ENCODE data around the gene BEND2.

The BEND2 gene

DNA sequence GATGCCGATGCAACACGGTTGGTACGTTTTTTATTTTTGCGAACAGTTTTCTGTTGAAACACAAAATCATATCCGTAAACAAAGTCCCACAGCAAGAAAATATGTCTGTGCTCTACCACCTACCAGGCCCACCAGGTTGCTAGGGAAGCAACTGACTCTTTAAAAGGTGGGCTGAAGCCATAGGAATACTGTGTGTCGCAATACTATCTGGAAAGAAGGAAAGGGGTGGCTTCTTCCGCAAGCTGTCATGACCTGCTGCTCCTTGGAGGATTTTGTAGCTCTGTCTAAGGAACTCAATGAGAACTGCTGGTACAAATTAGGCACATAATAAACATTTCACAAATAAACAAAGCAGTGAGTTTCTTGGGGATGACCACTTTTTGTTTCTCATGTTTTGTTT, 46.5 kb downstream of the BEND2 start:
- no peak overlapping the region for H3K27ac Mint-ChIP-seq

DNA sequence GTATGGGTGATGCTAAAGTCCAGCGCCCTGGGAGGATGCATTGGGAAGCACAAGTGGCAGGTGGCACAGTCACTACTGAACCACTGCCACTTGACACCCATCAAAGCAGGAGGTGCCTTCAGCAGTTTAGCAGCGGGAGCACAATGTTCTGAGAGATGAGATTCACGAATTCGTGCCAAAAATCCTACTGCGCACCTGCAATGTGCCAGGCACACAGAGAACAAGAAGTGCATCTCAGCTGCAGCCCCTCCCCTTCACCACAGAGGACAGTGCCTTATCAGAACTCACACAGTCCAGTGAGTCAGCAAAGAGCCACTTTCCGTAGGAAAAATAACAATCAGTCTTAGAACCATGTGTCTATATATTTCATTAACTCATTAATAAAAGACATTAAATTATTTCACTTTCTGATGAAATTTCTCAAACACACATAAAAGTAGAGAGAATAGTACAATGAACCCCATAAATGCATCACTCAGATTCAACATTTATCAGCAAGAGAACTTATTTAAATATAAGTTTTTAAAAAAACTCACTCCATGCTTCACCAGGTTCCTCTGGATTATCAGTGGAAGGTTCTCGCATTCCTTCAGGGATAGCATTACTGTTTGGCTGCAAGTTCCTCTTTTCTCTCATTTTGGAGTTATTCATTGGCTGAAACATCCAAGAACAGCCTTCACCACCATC, 47.0 kb downstream of the BEND2 start:
- Mint-ChIP-seq H3K36me3 (ENCODE audit: low read depth) (no peaks in the 10 kb centered on the region), H3K27ac (no peak overlapping the region), H3K4me1 (no peaks in the 10 kb centered on the region), H3K4me3 (no peak overlapping the region), H3K9me3 (peaks cover 6% of the 10 kb centered on the region), H3K27me3 (ENCODE audit: low read depth) (no peaks in the 10 kb centered on the region)
- TF ChIP-seq, protein P1, sequence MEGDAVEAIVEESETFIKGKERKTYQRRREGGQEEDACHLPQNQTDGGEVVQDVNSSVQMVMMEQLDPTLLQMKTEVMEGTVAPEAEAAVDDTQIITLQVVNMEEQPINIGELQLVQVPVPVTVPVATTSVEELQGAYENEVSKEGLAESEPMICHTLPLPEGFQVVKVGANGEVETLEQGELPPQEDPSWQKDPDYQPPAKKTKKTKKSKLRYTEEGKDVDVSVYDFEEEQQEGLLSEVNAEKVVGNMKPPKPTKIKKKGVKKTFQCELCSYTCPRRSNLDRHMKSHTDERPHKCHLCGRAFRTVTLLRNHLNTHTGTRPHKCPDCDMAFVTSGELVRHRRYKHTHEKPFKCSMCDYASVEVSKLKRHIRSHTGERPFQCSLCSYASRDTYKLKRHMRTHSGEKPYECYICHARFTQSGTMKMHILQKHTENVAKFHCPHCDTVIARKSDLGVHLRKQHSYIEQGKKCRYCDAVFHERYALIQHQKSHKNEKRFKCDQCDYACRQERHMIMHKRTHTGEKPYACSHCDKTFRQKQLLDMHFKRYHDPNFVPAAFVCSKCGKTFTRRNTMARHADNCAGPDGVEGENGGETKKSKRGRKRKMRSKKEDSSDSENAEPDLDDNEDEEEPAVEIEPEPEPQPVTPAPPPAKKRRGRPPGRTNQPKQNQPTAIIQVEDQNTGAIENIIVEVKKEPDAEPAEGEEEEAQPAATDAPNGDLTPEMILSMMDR (IDR thresholded peaks at IDR 0.05; ENCODE audit: unreplicated experiment in 3 of 3) = no peak

More for the DNA sequence above, 46.5 kb downstream of the BEND2 start:
- H3K4me3 Mint-ChIP-seq = no peak overlapping the region
- H3K36me3 Mint-ChIP-seq (ENCODE audit: low read depth) = no peaks in the 10 kb centered on the region
- H3K27me3 Mint-ChIP-seq (ENCODE audit: low read depth) = no peaks in the 10 kb centered on the region
- TF ChIP-seq, protein P1 (IDR thresholded peaks at IDR 0.05; ENCODE audit: unreplicated experiment in 3 of 3) = no peak
- H3K4me1 Mint-ChIP-seq = no peaks in the 10 kb centered on the region
- H3K9me3 Mint-ChIP-seq = peaks cover 6% of the 10 kb centered on the region

GRCh38 chrX:18172970-18173369, 47.7 kb downstream of the BEND2 start:
- Mint-ChIP-seq H3K27me3 (ENCODE audit: low read depth) (no peaks in the 10 kb centered on the region), H3K9me3 (peaks cover 3% of the 10 kb centered on the region), H3K4me3 (no peak overlapping the region), H3K4me1 (no peaks in the 10 kb centered on the region), H3K27ac (no peak overlapping the region), H3K36me3 (ENCODE audit: low read depth) (no peaks in the 10 kb centered on the region)
- TF ChIP-seq, protein P1 (IDR thresholded peaks at IDR 0.05; ENCODE audit: unreplicated experiment in 3 of 3) = no peak

DNA sequence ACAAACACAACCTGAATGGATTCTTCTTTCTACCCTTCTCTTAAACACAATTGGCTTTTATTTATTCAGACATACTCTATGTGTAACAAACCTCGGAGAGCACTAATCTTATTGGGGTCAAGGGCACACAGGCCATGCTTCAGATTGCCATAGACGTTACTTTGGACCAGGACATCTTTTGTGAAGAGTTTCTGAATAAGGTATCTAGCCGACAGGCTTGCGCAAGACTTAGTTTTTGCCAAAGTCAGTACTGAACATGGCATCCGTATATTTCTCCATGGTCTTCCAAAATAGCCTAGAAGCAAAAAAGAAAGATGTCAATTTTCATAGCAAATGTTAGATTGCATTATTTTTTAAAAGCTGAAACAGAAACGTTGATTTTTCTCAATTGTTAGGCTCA, 49.8 kb downstream of the BEND2 start:
- H3K4me3 Mint-ChIP-seq = no peak overlapping the region
- H3K4me1 Mint-ChIP-seq = no peaks in the 10 kb centered on the region
- H3K9me3 Mint-ChIP-seq = peaks cover 3% of the 10 kb centered on the region
- no peak overlapping the region for H3K27ac Mint-ChIP-seq
- H3K36me3 Mint-ChIP-seq (ENCODE audit: low read depth) = no peaks in the 10 kb centered on the region
- H3K27me3 Mint-ChIP-seq (ENCODE audit: low read depth) = no peaks in the 10 kb centered on the region
- TF ChIP-seq, protein P1 (IDR thresholded peaks at IDR 0.05; ENCODE audit: unreplicated experiment in 3 of 3) = no peak

GRCh38 chrX:18166068-18166467, 54.6 kb downstream of the BEND2 start:
- no peaks in the 10 kb centered on the region for H3K36me3 Mint-ChIP-seq (ENCODE audit: low read depth)
- H3K4me3 Mint-ChIP-seq = no peak overlapping the region
- TF ChIP-seq, protein P1 (IDR thresholded peaks at IDR 0.05; ENCODE audit: unreplicated experiment in 3 of 3) = no peak
- no peaks in the 10 kb centered on the region for H3K4me1 Mint-ChIP-seq
- no peaks in the 10 kb centered on the region for H3K27me3 Mint-ChIP-seq (ENCODE audit: low read depth)
- H3K9me3 Mint-ChIP-seq = peaks cover 2% of the 10 kb centered on the region
- no peak overlapping the region for H3K27ac Mint-ChIP-seq

GRCh38 chrX:18160369-18160768, 60.3 kb downstream of the BEND2 start:
- peaks cover 3% of the 10 kb centered on the region for H3K27me3 Mint-ChIP-seq (ENCODE audit: low read depth)
- H3K4me3 Mint-ChIP-seq = no peak overlapping the region
- TF ChIP-seq, protein P1 (IDR thresholded peaks at IDR 0.05; ENCODE audit: unreplicated experiment in 3 of 3) = no peak
- peaks cover 11% of the 10 kb centered on the region for H3K9me3 Mint-ChIP-seq
- H3K36me3 Mint-ChIP-seq (ENCODE audit: low read depth) = no peaks in the 10 kb centered on the region
- H3K27ac Mint-ChIP-seq = no peak overlapping the region
- H3K4me1 Mint-ChIP-seq = no peaks in the 10 kb centered on the region

Data from nephron (organoid).